Keratinocyte (primary cell): ENCODE results near the gene CNTNAP2.

Experiments
- EZH2 ChIP-seq: IDR thresholded peaks from one replicate; pipeline ENCODE4 v1.6.1; 2012; ENCODE audit warnings: inconsistent platforms, mild to moderate bottlenecking, low read length, moderate library complexity
- TF ChIP-seq, protein P1 (sequence below), 3 experiments: IDR thresholded peaks in 1 of 3; conservative IDR thresholded peaks in 1 of 3; optimal IDR thresholded peaks in 1 of 3; 2 replicates in 2 of 3; 3 replicates in 1 of 3; pipeline versions ENCODE3 to v1.5.1; 2011; ENCODE audit warnings: low read length in 3 of 3, mild to moderate bottlenecking in 3 of 3, moderate library complexity in 2 of 3, control low read depth in 1 of 3, inconsistent platforms in 1 of 3; ENCODE audit not compliant: insufficient read depth in 2 of 3; ENCODE audit errors: extremely low read depth in 1 of 3

DNA sequence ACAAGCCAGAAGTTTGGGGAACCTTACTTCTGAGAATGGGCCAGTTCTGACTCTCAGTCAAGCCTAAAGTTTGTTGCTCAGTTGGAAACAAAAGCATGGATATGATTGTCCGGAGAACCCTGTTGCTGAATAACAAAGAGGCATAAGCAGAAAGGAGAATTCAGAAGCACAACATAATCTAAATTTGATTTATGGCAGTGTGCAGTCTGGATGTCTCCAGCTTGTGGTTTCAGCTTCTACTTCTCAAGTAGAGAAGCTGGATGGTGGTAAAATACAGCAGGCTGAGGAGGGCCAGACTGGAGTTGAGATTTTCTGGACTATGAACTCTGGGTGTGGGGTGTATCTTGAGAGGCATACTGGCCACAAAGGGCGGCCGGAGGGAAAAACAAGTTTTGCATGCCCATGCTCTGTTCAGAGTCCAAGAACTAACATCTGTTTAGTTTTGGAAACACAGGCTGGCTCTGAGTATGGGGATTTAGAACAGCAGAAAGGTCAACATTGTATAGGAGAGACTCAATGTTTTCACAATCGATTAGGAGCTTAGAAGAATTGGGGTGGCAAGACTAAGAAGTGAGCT, 592.9 kb downstream of the CNTNAP2 start:
- TF ChIP-seq, protein P1, sequence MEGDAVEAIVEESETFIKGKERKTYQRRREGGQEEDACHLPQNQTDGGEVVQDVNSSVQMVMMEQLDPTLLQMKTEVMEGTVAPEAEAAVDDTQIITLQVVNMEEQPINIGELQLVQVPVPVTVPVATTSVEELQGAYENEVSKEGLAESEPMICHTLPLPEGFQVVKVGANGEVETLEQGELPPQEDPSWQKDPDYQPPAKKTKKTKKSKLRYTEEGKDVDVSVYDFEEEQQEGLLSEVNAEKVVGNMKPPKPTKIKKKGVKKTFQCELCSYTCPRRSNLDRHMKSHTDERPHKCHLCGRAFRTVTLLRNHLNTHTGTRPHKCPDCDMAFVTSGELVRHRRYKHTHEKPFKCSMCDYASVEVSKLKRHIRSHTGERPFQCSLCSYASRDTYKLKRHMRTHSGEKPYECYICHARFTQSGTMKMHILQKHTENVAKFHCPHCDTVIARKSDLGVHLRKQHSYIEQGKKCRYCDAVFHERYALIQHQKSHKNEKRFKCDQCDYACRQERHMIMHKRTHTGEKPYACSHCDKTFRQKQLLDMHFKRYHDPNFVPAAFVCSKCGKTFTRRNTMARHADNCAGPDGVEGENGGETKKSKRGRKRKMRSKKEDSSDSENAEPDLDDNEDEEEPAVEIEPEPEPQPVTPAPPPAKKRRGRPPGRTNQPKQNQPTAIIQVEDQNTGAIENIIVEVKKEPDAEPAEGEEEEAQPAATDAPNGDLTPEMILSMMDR (optimal IDR thresholded peaks at IDR 0.05 in 1 of 3, IDR thresholded peaks at IDR 0.05 in 1 of 3, conservative IDR thresholded peaks at IDR 0.05 in 1 of 3; ENCODE audit: extremely low read depth in 1 of 3, insufficient read depth in 2 of 3, low read length in 3 of 3): no peak
- no peak for TF ChIP-seq EZH2
